Subcutaneous adipose tissue (tissue), 4 donors: Measurements from ENCODE around the gene TRPC4. TPM values are rescaled to one million over a fixed set of nuclear protein-coding genes. Genes with fewer than 3 reads are reported as not detected.

ENCODE experiments used
- small RNA-seq: library from RNA; depleted of rRNA; stranded (forward); fragments of <200 nt; gene quantifications from one replicate; pipeline ENCODE3, GENCODE V24; 2016
- total RNA-seq, 4 donors: library from RNA; depleted of rRNA; stranded (reverse); fragments of >200 nt; gene quantifications; one replicate each; pipeline ENCODE4 v1.1.0, GENCODE V29; 2016
- TF ChIP-seq, protein P1 (sequence below): fragments of 450-650 bp; IDR thresholded peaks from one replicate; pipeline ENCODE4 v1.5.1; 2016; ENCODE audit warnings: low read depth, mild to moderate bottlenecking, control low read depth, antibody characterized with exemption, moderate library complexity

TRPC4 gene
- total RNA-seq, 4 donors from 2014 or later = 0.17 to 0.82 (median 0.42) TPM

DNA sequence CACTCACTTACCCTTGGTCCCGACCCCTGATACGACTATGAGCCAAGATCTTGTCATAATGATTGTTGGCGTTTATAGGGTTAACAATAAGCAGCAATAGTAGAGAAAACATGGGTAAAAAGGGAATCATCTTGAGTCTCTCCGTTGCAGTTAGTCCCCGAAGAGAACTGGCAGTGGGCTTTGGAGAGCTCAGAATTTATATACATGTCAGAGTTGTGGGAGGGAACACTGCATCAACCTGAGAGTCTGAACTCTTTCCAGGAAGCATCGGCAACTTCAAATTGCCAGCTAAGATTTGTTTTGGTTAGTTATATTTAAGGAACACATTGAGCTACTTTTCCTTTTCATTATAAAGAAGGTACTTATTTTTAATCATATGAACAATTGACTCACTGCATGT is 271.0 kb downstream of the TRPC4 start, which contains the start of gene POSTN:
POSTN (minus strand) TSS at position 172 of the 400 bp plus-strand sequence; CDS start at position 130, 42 bp downstream.
- TF ChIP-seq, protein P1, sequence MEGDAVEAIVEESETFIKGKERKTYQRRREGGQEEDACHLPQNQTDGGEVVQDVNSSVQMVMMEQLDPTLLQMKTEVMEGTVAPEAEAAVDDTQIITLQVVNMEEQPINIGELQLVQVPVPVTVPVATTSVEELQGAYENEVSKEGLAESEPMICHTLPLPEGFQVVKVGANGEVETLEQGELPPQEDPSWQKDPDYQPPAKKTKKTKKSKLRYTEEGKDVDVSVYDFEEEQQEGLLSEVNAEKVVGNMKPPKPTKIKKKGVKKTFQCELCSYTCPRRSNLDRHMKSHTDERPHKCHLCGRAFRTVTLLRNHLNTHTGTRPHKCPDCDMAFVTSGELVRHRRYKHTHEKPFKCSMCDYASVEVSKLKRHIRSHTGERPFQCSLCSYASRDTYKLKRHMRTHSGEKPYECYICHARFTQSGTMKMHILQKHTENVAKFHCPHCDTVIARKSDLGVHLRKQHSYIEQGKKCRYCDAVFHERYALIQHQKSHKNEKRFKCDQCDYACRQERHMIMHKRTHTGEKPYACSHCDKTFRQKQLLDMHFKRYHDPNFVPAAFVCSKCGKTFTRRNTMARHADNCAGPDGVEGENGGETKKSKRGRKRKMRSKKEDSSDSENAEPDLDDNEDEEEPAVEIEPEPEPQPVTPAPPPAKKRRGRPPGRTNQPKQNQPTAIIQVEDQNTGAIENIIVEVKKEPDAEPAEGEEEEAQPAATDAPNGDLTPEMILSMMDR = no peak

DNA sequence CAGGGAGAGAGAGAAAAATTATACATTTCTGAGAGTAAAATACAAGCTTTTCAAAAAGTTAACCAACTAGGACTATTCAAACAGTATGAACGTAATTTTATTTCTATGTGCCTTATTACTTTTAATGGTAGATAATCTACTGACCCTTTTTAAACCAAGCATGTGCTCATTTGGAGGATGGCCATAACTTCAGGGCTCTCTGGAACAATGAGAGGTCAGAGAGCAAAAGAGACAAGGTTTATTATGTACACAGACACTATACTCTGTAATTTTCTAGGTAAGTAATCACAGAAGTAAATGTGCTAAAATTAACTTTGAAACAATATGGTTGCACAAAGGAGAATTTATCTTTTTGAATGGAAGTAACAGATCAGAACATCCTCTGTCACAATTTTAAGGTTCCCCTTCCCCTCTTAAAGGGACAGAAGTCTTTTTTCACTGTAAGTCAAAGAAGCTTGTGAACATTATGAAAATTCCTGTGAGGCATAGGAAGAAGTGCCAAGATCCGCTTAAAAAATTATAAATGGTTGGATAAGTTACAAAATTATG is 272.0 kb downstream of the TRPC4 start:
- TF ChIP-seq, protein P1 = no peak

- TF ChIP-seq, protein P1 = no peak
Measured at GRCh38 chr13:37596805-37597204, 272.8 kb downstream of the TRPC4 start.

DNA sequence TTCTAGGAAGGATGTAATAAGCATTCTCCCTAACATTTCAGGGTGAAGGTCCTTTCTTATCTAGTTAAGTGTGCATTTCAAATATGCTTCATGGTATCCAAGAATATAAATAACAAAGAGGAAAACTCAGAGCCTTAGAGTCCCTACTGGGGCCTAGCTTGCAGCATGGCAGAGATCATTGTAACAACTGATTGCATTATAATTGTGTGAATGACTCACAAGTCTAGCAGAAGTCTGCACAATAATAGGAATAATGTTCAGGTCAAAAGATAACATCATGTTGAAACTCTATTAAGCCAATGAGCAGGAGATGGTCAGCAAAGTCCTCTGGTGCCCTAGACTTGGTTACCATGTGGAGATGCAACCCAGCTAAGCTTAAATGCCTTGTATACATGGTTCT is 274.4 kb downstream of the TRPC4 start:
- TF ChIP-seq, protein P1 = no peak

GRCh38 chr13:37594550-37594949 is 275.0 kb downstream of the TRPC4 start:
- TF ChIP-seq, protein P1 = no peak

- TF ChIP-seq, protein P1 = no peak
Measured at GRCh38 chr13:37587236-37587635, 282.3 kb downstream of the TRPC4 start.

Small RNA genes lying within 50 kb of the gene (small RNA-seq; reads per million reads assigned to genes)
- gene RNA5SP26 = not detected
